NK-92 treated with Interleukin-12 subunit alpha and Interleukin-12 subunit beta, amount 100 ng/mL, for 24 hours (cell line): ENCODE results near the gene ERCC2.
"Not testable (repeated sequence)": the region's sequence is repeated elsewhere in the genome, so short reads cannot be mapped to it uniquely, and the experiment has no call there.

Experiments
- DNase-seq: peaks from one replicate; lab custom pipeline; 2025; lab: John Stamatoyannopoulos, UW

ERCC2 gene

GRCh38 chr19:45333609-45334303, 36.6 kb downstream of the ERCC2 start:
- DNase-seq = no peak

GRCh38 chr19:45331411-45331810, 39.0 kb downstream of the ERCC2 start:
- DNase-seq = no peak

- no peak for DNase-seq
These were observed 42.8 kb downstream of the ERCC2 start for GRCh38 chr19:45327404-45328143.

GRCh38 chr19:45324349-45324907, 45.9 kb downstream of the ERCC2 start:
- no peak for DNase-seq

- DNase-seq = no peak
These were observed 46.7 kb downstream of the ERCC2 start for GRCh38 chr19:45323671-45324081.

GRCh38 chr19:45322744-45323281, 47.6 kb downstream of the ERCC2 start, which contains the start of gene CKM:
CKM (minus strand) TSS chr19:45322875; CDS start chr19:45319713, 3,162 bp downstream.
- DNase-seq = no peak

- no peak for DNase-seq
These were observed 48.1 kb downstream of the ERCC2 start for GRCh38 chr19:45322311-45322710.

- DNase-seq = no peak
These were observed 48.5 kb downstream of the ERCC2 start for GRCh38 chr19:45321848-45322247.

GRCh38 chr19:45320997-45321775, 49.2 kb downstream of the ERCC2 start:
- DNase-seq = no peak

GRCh38 chr19:45315304-45315703, 55.1 kb downstream of the ERCC2 start:
- DNase-seq = no peak

GRCh38 chr19:45314708-45315245, 55.6 kb downstream of the ERCC2 start:
- DNase-seq = no peak

- not testable (repeated sequence) for DNase-seq
These were observed 58.1 kb downstream of the ERCC2 start for GRCh38 chr19:45312285-45312684.

- no peak for DNase-seq
These were observed 58.8 kb downstream of the ERCC2 start for GRCh38 chr19:45311621-45312020.

GRCh38 chr19:45309322-45309721, 61.1 kb downstream of the ERCC2 start:
- not testable (repeated sequence) for DNase-seq

GRCh38 chr19:45307361-45307760, 63.0 kb downstream of the ERCC2 start:
- no peak for DNase-seq

GRCh38 chr19:45306518-45307027, 63.8 kb downstream of the ERCC2 start:
- no peak for DNase-seq

GRCh38 chr19:45306040-45306439, 64.3 kb downstream of the ERCC2 start:
- no peak for DNase-seq

- no peak for DNase-seq
These were observed 65.0 kb downstream of the ERCC2 start for GRCh38 chr19:45305421-45305820.

- DNase-seq = no peak
These were observed 65.4 kb downstream of the ERCC2 start for GRCh38 chr19:45305007-45305406.

GRCh38 chr19:45304141-45304926, 66.0 kb downstream of the ERCC2 start:
- DNase-seq = no peak
